Uterus (tissue), 2 donors: Measurements from ENCODE around the gene NAV2.

Experiments used
- POLR2A ChIP-seq, 2 donors: fragments of 450-650 bp; IDR thresholded peaks; one replicate each; pipeline ENCODE4 v1.6.1; 2016; ENCODE audit warnings: antibody characterized with exemption in 2 of 2, mild to moderate bottlenecking in 1 of 2, moderate library complexity in 1 of 2
- TF ChIP-seq, protein P1 (sequence below), 4 experiments: fragments of 200-600 bp in 2 of 4; fragments of 450-650 bp in 2 of 4; sonication (generic) in 2 of 4; IDR thresholded peaks; one replicate each; pipeline ENCODE4 v1.5.1; 2016 to 2019; ENCODE audit warnings: antibody characterized with exemption in 4 of 4, mild to moderate bottlenecking in 2 of 4, moderate library complexity in 1 of 4

DNA sequence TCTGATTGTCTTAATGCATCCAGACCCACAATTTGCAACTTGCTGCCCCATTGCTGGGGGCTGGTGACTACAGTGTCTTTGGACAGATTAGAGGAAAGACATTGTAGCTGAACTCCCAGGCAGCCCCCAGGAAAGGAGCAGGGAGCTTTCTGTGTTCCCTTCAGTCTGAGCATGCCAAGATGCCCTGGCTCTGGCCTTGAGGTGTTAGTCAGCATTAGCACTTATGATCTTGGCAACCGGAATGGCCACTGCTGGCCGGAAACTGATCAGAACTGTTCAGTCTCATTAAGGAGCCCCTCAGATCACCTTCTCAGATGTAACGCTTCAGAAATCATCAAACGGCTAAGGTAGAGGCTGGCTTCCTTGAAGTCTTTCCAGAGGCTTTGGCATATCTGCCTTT lies 195.2 kb downstream of the NAV2 start:
- TF ChIP-seq, protein P1, sequence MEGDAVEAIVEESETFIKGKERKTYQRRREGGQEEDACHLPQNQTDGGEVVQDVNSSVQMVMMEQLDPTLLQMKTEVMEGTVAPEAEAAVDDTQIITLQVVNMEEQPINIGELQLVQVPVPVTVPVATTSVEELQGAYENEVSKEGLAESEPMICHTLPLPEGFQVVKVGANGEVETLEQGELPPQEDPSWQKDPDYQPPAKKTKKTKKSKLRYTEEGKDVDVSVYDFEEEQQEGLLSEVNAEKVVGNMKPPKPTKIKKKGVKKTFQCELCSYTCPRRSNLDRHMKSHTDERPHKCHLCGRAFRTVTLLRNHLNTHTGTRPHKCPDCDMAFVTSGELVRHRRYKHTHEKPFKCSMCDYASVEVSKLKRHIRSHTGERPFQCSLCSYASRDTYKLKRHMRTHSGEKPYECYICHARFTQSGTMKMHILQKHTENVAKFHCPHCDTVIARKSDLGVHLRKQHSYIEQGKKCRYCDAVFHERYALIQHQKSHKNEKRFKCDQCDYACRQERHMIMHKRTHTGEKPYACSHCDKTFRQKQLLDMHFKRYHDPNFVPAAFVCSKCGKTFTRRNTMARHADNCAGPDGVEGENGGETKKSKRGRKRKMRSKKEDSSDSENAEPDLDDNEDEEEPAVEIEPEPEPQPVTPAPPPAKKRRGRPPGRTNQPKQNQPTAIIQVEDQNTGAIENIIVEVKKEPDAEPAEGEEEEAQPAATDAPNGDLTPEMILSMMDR (IDR thresholded peaks at IDR 0.05): no peak
- TF ChIP-seq POLR2A (IDR thresholded peaks at IDR 0.05): no peak
